NOMO-1 treated with dmso at 0.1 percent for 144 hours (cell line): ENCODE data around the gene PLA2G4C.

Source experiments
- DNase-seq: peaks from one replicate; lab custom pipeline; 2025; ENCODE audit not compliant: unreplicated experiment; lab: John Stamatoyannopoulos, UW

The PLA2G4C gene

DNA sequence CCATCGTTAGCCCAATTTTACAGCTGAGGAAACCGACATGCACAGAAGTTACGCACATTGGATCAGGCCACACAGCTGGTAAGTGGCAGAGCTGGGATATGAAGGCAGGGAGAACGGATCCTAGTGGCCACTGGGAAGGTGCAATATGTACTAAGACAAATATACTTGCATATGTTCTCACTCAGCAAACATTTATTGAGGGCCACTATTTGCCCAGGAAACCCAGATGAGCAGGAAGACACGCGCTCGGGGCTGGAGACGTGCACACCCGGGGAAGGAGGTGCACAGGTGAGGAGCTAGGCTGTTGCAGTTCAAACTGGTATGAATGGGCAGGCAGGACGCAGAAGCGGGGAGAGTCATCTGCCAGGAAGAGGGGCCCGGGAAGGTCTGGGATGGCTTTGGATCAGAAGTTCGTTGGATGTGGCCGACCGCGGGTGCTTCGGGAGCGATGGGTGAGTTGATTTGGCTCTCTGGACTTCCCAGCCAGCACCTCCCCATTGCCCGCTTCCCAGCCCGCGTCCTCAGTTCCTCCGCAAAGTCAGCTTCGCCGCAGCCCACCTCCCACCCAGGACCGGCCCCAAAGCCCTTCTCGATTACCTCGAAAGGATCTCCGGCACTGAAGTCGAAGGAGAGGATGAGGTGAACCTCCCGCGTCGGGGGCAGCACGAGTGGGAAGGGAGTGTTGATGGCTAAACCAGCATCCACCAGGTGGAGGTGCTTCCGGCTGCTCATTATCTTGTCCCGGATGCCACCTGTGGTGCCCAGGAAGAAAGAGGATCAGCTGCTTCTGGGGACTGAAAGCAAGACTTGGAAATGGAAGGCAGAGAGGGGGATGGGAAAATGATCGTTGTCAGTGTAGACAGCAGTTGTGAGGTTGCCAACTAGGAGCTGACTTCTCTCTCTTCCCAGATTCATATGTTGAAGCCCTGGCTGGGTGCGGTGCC, 48.9 kb downstream of the PLA2G4C start:
- DNase-seq: no peak

DNA sequence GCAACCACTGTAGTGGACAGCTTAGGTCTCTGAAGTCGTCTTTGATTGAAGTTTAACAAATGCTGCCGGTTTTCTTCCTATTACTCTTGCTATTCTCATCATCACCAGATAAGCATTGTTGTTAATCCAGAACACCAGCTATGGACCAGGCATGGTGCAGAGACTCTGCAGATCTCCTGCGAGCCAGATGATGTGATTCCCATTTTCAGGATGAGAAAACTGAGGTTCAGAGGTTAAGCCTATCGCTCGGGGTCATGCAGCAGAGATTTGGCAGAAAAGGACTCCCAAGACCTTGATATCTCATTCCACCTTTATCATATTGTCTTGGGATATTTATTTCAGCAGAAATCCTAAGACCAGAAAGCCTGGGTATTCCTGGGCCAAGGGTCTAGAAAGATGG, 50.2 kb downstream of the PLA2G4C start:
- no peak for DNase-seq

DNA sequence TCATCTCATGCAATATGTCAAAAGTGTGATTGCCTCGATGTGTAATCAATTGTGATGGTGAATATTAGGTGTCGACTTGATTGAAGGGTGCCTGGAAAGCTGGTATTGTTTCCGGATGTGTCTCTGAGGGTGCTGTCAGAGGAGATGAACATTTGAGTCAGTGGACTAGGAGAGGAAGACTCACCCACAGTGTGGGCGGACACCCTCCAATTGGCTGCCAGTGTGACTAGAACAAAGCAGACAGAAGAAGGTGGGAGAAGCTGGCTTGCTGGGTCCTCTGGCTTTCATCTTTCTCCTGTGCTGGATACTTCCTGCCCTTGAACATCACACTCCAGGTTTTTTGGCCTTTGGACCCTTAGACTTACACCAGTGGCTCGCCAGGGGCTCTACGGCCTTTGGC, 51.3 kb downstream of the PLA2G4C start:
- DNase-seq: no peak

DNA sequence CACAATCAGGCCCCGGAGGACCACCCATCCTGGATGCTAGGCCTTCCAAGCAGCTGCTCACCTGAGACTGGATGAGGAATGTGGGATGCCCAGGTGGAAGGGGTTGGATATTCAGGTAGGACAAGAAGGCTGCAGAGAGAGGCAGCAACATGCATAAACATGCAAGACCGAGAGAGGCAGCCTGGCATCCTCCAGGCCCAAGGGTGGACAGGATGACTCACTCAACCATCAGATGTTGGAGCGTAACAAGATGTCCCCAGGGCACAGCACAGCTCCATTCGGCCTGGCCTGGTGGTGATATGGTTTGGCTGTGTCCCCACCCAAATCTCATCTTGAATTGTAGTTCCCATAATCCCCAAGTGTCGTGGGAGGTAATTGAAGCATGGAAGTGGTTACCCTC, 56.8 kb downstream of the PLA2G4C start:
- DNase-seq: no peak

- no peak for DNase-seq
These were observed 57.5 kb downstream of the PLA2G4C start for GRCh38 chr19:48053076-48053475.

DNA sequence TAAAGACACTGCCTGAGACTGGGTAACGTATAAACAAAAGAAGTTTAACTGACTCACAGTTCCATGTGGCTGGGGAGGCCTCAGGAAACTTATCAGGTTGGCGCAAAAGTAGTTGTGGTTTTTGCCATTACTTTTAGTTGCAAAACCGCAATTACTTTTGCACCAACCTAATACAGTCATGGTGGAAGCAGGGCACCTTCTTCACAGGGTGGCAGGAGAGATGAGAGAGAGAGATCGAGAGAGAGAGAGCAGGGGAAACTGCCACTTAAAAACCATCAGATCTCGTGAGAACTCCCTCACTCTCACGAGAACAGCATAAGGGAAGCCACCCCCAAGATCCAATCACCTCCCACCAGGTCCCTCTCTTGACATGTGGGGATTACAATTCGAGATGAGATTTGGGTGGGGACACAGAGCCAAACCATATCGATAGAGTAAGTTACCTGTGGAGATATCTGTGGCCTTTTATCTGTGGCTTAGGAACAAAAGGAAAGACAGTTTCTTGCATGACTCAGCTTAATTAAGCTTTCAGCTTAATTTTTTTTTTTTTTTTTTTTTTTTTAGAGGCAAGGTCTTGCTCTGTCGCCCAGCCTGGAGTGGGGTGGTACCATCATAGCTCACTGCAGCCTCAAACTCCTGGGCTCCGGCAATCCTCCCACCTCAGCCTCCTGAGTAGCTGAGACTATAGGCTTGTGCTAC, 59.1 kb downstream of the PLA2G4C start:
- no peak for DNase-seq

DNA sequence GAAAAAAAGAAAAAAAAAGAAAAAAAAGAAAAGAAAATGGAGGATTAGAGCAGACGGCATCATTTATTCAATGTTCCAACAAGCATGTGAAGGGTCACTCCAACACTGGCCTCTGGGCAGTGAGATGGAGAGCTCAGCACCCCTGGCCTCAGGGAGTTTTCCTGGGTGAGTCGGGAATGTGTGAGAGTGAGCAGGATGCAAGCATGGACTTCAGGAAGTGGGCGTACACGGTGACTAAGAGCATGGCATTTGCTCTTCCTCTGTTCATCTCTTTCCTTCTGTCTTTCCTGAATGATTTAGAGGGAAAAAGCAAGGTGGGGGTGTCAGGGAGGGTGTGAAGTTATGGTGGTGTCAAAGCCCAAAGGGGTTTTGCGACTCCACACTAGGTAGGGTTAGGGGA, 66.1 kb downstream of the PLA2G4C start:
- DNase-seq: no peak

DNA sequence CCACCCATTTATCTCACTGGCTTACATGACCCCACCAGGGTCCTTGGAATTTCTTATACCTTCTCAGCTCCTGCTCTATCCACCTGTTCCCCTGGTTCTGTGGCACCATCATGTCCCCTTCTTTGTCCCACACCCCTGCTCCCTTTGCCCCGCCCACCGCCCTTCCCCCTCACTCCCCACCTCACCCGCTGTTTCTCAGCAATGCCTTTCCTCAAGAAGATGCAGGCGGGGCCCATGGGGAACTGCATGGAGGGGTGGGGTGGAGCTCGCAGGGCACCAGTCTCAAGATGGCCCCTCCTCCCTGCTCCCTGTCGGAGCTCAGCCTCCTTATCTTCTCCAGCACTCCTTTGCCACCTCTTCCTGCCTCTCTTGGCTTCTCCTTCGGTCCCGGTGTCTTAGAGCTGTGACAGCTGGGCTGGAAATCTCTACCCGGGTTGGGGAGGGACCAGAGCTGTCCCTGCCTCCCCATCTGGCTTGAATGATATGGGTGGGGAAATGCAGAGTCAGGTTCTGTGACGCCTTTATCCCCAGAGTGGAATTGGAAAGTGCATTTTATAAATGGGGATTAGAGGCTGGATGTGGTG, 66.8 kb downstream of the PLA2G4C start, which contains the start of gene CABP5:
Gene CABP5, minus strand, starts transcription at position 405 of the 584 bp plus-strand sequence. Its CDS starts 157 bp downstream, at position 248.
- DNase-seq: no peak

DNA sequence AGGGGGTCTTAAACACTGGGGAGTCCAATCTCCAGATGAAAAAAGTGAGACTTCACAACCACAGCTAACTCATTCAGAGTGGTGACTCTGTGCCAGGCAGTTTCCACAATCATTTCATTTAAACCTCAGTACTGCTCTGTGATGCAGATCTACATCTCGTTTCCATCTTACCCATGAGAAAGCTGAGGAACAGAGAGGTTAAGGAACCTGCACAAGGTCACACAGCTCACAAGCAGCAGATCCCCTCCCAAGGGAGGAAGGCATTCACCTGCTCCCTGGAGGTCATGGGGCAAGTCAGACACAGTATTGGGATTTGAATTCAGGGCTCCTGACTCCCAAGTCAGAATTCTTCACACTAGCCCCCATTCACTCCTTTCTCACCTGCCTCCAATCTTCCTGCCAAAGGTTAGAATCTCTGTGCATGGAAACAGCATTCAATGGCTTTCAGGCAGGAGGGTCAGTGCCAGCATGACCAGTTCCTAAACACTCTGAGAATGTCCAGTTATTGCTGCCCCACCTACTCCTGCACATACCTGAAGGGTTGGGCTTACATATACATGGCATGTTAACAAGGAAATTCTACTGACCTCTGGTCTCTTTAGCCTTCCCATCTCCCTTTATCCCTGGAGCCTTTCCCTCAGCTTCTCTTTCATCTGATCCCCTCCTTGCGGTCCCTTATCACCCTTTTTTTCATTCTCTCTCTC, 68.6 kb downstream of the PLA2G4C start:
- no peak for DNase-seq

- DNase-seq: no peak
These were observed 73.9 kb downstream of the PLA2G4C start for GRCh38 chr19:48036765-48037164.

DNA sequence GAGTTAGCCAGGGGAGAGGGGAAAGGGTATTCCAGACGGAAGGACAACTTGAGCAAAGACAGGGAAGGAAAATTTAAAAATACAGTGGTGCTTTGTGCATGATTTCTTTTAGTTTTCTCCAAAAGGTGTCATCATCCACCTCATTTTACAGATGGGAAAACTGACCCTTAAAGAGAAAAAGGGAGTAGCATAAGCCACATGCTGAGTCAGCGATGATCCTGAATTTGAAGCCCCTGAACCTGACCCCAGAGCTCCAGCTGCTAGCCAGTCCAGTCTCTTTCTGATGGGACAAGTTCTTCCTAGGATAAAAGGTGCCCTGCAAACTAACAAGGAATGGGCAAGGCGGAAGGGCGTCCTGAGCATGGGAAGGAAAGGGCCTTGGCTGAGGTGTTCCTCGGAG, 77.0 kb downstream of the PLA2G4C start:
- no peak for DNase-seq

DNA sequence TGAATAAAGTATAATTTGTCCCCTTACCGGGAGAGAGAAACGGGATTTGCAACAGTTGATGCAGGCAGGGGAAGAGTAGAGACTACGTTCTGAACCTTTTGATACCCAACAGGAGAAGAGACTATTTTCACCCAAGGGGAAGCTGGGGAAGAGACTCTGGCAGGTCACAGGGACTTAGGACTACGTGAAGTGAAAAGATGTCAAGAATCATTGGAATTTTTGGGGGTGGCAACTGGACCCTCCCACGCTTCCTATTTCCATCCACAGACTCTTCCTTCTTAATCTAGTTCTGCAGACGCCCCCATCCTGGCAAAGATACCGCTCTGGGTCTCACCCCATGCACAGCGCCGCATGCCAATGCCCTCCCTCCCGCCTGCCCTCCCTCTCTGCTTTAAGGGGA, 80.5 kb downstream of the PLA2G4C start:
- DNase-seq: no peak

DNA sequence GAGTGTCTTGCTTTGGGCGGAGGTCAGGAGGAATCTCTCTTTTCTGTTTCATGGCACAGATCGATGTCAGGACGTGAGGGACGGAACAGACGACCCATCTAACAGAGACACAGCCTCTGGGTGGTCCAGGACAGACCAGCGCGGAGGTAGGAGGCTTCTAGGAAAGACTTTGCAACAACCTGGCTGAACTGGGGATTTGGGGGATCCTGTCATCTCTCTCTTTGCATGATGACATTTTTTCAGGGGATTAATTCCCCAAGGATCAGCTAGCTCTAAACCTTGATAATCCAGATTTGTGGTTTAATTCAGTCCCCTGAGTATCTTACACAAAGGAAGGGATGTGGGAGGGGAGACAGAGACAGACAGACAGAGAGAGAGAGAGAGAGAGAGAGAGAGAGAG, 81.2 kb downstream of the PLA2G4C start:
- DNase-seq: no peak

DNA sequence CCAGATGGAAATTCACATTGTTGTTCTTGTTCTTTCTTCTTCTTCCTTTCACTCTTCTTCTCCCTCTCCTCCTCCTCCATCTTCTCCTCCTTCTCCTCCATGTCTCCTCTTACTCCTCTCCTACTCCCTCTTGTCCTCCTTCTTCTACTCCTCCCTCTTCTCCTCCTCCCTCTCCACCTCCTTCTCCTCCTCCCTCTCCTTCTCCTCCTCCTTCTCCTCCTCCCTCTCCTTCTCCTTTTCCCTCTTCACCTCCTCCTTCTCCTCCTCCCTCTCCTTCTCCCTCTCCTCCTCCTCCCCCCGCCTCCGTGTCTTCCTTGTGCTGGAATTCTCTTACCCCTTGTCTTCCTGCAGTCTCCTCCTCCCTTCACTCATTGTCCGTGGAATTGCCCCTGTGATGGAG, 85.1 kb downstream of the PLA2G4C start:
- DNase-seq: no peak

- no peak for DNase-seq
These were observed 87.1 kb downstream of the PLA2G4C start for GRCh38 chr19:48023518-48023917.

GRCh38 chr19:48023011-48023410, 87.6 kb downstream of the PLA2G4C start:
- DNase-seq: no peak

DNA sequence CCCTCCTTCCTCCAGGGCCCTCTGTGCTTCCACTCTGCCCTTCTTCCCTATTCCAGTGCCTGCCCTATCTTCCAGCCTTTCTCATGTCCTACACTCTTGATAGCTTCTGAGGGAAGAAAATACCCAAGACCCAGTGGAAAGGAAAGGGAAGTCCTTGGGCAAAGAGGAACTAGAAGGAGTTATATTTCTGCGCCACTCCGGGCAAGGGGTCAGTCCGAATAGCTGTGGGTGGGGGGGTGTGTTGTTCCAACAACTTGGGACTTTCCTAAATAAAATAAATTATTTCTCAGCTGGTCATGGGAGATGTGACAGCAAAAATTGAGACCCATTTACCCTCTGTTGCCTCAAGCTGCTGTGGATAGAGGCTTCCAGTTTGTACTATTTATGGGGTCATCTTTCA, 89.9 kb downstream of the PLA2G4C start:
- no peak for DNase-seq

DNA sequence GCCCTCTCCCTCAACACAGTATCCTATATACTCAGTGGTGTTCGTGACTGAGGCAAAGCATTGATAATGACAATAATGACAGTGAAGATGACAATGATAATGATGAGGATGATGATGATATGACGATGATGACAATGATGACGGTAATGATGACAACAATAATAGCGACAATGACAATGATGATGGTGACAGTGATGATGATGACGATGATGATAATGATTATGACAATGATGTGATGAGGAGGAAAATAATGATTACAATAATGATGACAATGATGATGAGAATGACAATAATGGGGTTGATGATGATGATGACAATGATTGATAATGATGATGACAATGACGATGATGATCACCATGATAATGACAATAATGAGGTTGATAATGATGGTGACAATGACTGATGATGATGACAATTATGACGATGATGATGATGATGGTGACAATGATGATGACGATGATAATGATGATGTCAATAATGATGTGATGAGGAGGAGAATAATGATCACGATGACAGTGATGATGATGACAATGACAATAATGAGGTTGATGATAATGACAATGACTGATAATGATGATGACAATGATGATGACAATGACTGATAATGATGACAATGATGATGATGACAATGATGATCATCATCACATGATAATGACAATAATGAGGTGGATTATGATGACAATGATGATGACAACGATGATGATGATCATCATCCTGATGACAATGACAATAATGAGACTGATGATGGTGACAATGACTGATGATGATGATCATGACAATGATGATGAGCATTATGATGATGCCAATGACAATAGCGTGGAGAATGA, 99.5 kb downstream of the PLA2G4C start:
- DNase-seq: no peak

GRCh38 chr19:48006762-48007161, 103.9 kb downstream of the PLA2G4C start:
- DNase-seq: no peak

- DNase-seq: no peak
These were observed 106.4 kb downstream of the PLA2G4C start for GRCh38 chr19:48004236-48004635.
